Left ventricle myocardium inferior (tissue), 1 donor: ENCODE measurements around the gene ERAL1. TPM values are rescaled to one million over a fixed set of nuclear protein-coding genes. Genes with fewer than 3 reads are reported as not detected.
"Not testable (repeated sequence)": the region's sequence is repeated elsewhere in the genome, so short reads cannot be mapped to it uniquely, and the experiment has no call there.

ENCODE experiments used
- DNase-seq: peaks from one replicate; pipeline ENCODE4 v3.0.0-alpha.2; 2020
- H3K27ac ChIP-seq: fragments of 200-600 bp; replicated peaks from 2 replicates; pipeline ENCODE4 v1.8.0; 2021
- H3K27me3 ChIP-seq: fragments of 200-600 bp; 2 replicates; pipeline ENCODE4 v1.8.0; 2021; ENCODE audit warnings: low read depth
- H3K36me3 ChIP-seq: fragments of 200-600 bp; 2 replicates; pipeline ENCODE4 v1.8.0; 2021
- H3K4me1 ChIP-seq: fragments of 200-600 bp; 2 replicates; pipeline ENCODE4 v1.8.0; 2021
- H3K4me3 ChIP-seq: fragments of 200-600 bp; 2 replicates; pipeline ENCODE4 v1.8.0; 2021; ENCODE audit warnings: mild to moderate bottlenecking, moderate library complexity
- H3K9me3 ChIP-seq: fragments of 200-600 bp; replicated peaks from 2 replicates; pipeline ENCODE4 v1.8.0; 2021
- CTCF ChIP-seq: fragments of 200-600 bp; IDR thresholded peaks from 2 replicates; pipeline ENCODE4 v1.8.0; 2021; ENCODE audit warnings: antibody characterized with exemption, mild to moderate bottlenecking, borderline replicate concordance
- intact Hi-C: fragments of 100-400 bp; cut with micrococcal nuclease; formaldehyde crosslinking; loops from one replicate; pipeline ENCODE4 v1.11.0; 2022
- total RNA-seq: library from RNA; stranded (reverse); fragmentation: NEBNext Ultra II Directional; extraction: Animal tissue kit (Norgen Biotek cat#: 25700); gene quantifications from one replicate; pipeline ENCODE4 v1.2.1, GENCODE V29; 2021
- donor health status: DM: no; HTN: yes; CAD: no; lungs with severe emphysema.

Gene ERAL1
- total RNA-seq, 1 donor from 2014 or later: 35.4 TPM

GRCh38 chr17:28888832-28889231, 34.0 kb downstream of the ERAL1 start:
- H3K27ac ChIP-seq: no peak overlapping the region
- peaks cover 54% of the 10 kb centered on the region for H3K4me1 ChIP-seq
- intact Hi-C loops: no loop called here
- H3K9me3 ChIP-seq: no peaks in the 10 kb centered on the region
- no peak overlapping the region for H3K4me3 ChIP-seq
- H3K36me3 ChIP-seq: peaks cover 18% of the 10 kb centered on the region
- no peak for DNase-seq
- H3K27me3 ChIP-seq: no peaks in the 10 kb centered on the region
- no peak for TF ChIP-seq CTCF

- no peaks in the 10 kb centered on the region for H3K27me3 ChIP-seq
- peaks cover 53% of the 10 kb centered on the region for H3K4me1 ChIP-seq
- DNase-seq: no peak
- no peak for TF ChIP-seq CTCF
- no peaks in the 10 kb centered on the region for H3K9me3 ChIP-seq
- intact Hi-C loops: no loop called here
- peaks cover 8% of the 10 kb centered on the region for H3K36me3 ChIP-seq
- H3K27ac ChIP-seq: peak overlapping the region; percentile 21
- no peak overlapping the region for H3K4me3 ChIP-seq
Observed at GRCh38 chr17:28889996-28890395, 35.2 kb downstream of the ERAL1 start.

GRCh38 chr17:28891201-28891600, 36.4 kb downstream of the ERAL1 start:
- Histone ChIP-seq H3K36me3 (no peaks in the 10 kb centered on the region), H3K4me3 (no peak overlapping the region), H3K27me3 (no peaks in the 10 kb centered on the region), H3K27ac (peak overlapping the region; percentile 58), H3K9me3 (no peaks in the 10 kb centered on the region), H3K4me1 (peaks cover 53% of the 10 kb centered on the region)
- DNase-seq: no peak
- no peak for TF ChIP-seq CTCF
- intact Hi-C loops: no loop called here

GRCh38 chr17:28892024-28892423, 37.2 kb downstream of the ERAL1 start:
- Histone ChIP-seq H3K27ac (peak overlapping the region; percentile 69), H3K4me1 (peaks cover 61% of the 10 kb centered on the region), H3K4me3 (no peak overlapping the region), H3K9me3 (no peaks in the 10 kb centered on the region), H3K36me3 (no peaks in the 10 kb centered on the region), H3K27me3 (no peaks in the 10 kb centered on the region)
- DNase-seq: no peak
- intact Hi-C loops: no loop called here
- no peak for TF ChIP-seq CTCF

GRCh38 chr17:28893248-28894183, 38.7 kb downstream of the ERAL1 start:
- H3K4me3 ChIP-seq, intact Hi-C loops: not testable (repeated sequence)

GRCh38 chr17:28895794-28896447, 41.1 kb downstream of the ERAL1 start:
- Histone ChIP-seq H3K36me3 (no peaks in the 10 kb centered on the region), H3K4me1 (peaks cover 65% of the 10 kb centered on the region), H3K27ac (peak overlapping the region; percentile 95), H3K9me3 (no peaks in the 10 kb centered on the region), H3K27me3 (no peaks in the 10 kb centered on the region), H3K4me3 (peak overlapping the region; percentile 98)
- TF ChIP-seq CTCF: no peak
- intact Hi-C loops: no loop called here
- DNase-seq: no peak

More at GRCh38 chr17:28893248-28894183, 38.7 kb downstream of the ERAL1 start:
- Histone ChIP-seq H3K27ac (peak overlapping the region; percentile 69), H3K4me1 (peaks cover 75% of the 10 kb centered on the region)
- not testable (repeated sequence) for H3K36me3 ChIP-seq, DNase-seq, H3K27me3 ChIP-seq, H3K9me3 ChIP-seq
